GM21423 (cell line): ENCODE data around the gene CNRIP1.

Source experiments
- ATAC-seq: cut with Tn5 transposase; IDR thresholded peaks from one replicate; pipeline ENCODE4 v1.9.1; 2021; ENCODE audit warnings: mild to moderate bottlenecking, moderate library complexity; ENCODE audit not compliant: unreplicated experiment

Gene CNRIP1

GRCh38 chr2:68293024-68293423 lies 26.7 kb downstream of the CNRIP1 start:
- no peak for ATAC-seq

- ATAC-seq, result peak; percentile 51
Measured at GRCh38 chr2:68292108-68292710, 27.5 kb downstream of the CNRIP1 start.

GRCh38 chr2:68291314-68291713 lies 28.4 kb downstream of the CNRIP1 start:
- no peak for ATAC-seq

DNA sequence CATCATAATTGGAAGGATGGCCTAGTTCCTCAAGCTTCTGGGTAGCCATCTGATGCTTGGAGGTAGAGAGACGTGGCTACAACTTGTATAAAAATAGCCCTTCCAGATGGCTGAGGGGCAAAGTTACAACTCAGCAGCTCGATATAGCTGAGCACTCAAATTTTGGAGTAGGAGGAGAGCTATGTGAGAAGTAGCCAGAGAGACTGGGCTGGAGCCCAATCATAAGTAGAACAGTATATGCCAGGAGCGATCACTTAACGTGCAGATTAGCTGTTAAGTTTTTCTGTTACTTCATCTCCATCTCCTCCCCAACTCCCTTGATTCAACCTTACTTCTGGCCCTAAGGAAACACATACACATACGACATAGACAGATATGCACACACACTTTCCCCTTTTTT lies 28.8 kb downstream of the CNRIP1 start:
- no peak for ATAC-seq

- ATAC-seq, result no peak
Measured at GRCh38 chr2:68287580-68288441, 31.9 kb downstream of the CNRIP1 start.

DNA sequence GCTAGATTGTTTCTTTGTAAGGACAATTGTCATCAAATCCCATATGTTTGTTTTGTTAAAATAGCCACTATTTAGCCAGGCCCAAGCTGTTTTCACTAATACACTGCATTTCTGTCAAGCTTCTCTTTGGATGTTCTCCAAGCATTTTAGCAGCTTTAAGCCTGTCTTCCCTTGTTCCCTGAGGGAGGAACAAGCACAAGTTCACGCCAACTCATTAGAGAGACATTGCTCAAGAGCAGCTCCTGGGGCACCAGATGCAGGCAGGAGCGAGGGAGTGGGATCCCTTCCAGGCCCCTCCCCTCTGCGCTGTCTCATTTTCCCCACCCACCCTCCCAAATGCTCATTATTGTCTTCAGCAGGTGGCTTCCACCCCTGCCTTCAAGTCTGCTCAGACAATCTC lies 34.9 kb downstream of the CNRIP1 start:
- no peak for ATAC-seq

DNA sequence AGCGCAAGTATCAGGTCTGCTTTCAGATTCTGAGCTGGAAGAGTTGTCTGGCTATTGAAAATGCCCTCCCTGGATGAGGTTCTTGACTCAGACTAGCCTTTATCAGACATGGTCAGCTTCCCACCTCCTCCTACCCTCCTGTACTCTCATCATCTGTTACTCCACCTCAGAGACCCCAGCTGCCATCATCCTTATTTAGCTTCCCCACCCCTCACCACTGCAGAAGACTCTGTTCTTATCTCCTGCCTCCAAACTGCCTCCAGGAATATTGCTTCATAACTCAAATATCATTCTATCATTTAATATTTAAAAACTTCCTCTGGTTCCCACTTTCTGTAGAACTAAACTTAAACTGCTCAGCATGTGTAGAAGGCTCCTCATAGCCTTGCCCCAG lies 36.3 kb downstream of the CNRIP1 start:
- ATAC-seq, result no peak

DNA sequence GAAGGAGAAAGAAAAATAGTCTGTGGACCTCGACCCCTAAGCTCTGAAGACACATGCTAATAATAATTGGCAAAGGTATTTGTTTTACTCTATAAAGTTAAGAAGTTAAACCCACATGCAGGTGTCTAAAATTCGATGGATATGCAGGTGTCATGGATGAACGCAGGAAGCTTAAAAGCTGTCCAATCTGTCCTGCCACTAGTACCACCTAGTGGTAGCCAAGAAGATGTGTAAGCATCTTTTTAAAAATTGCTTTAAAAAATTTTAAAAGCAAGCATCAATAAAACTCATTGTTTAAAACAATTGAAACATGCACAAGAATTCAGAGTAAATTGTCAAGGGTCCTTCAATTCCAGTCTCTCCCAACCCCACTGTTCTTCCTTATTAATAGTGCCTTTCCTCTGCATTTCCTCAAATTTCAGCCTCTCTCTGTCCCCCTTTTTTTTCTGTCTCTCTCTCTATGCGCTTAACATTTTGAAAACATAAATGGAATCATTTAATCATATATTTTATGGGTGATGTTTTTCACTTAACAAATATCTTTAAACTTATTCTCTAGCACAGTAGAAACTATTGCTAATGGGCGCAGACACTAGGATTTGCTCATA lies 36.8 kb downstream of the CNRIP1 start:
- ATAC-seq, result peak; percentile 53

DNA sequence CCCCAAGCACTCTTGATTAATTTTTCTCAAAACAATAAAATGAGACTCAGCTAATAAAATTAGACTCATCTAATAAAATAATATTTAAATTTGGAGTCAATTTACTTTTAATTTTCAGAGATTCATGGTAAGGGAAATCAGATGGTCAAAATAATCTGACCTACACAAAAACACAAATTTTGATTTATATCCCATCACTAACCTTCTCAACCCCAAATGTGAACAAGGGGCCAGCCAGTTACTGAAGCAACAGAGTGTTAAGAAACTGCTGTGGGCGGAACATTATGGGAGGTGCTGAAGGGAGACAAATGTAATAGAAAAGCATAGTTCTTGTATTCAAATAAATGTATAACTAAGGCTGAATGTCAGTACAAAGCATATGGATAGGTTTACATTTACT lies 39.0 kb downstream of the CNRIP1 start:
- no peak for ATAC-seq

GRCh38 chr2:68280348-68280747 lies 39.4 kb downstream of the CNRIP1 start:
- no peak for ATAC-seq

GRCh38 chr2:68279691-68280090 lies 40.1 kb downstream of the CNRIP1 start:
- no peak for ATAC-seq

DNA sequence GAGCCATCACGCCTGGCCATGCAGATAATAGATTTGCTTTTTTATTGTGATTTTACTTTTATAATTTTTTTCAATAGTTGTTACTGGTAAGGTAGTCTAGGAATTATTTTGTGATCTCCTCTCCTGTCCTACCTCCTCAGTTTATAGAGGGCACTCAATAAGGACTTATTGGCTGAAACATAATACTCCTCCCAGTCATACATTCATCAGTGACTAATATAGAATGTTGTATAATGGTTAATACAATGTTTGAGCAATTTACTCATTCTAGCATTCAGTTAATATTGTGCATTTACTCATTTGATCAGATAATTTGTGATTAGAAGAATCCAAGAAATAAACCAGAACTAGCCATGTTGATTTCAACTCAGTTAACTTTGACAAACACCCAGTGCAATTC lies 41.6 kb downstream of the CNRIP1 start:
- no peak for ATAC-seq

- no peak for ATAC-seq
Measured at GRCh38 chr2:68274022-68274421, 45.7 kb downstream of the CNRIP1 start.

DNA sequence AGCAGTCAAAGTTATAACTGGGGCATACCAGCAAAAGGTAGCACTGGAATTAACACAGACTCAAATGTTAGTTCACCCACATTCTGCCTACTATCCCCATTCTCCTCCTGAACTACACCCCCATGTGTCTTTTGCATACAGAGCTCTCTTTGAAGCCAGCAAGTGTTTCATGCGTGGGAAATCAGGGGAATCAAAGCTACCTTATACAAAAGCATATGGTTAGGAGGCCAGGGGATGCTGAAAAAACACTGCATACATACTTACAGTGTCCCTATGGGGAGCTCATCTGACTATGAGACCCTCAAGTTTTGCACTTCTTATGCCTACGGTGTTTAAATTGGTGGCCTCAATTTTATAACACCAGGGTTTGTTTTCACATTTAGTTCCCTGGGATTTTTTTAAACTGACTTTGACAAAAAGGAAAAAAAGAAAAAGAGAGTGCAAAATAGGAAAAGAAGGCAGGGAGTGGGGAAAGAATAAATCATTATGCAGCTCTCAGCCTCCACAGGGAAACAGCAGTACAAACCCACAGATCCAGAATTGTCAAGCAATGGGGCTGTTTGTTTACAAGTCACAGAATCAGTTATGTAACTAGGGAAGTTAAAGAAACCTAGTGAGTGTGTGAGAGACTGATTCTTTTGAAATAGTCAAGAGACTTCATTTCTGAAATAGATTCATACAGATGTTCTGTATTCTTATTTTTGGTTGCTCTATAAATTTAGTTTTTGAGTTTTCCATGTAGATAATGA lies 47.3 kb downstream of the CNRIP1 start:
- no peak for ATAC-seq

DNA sequence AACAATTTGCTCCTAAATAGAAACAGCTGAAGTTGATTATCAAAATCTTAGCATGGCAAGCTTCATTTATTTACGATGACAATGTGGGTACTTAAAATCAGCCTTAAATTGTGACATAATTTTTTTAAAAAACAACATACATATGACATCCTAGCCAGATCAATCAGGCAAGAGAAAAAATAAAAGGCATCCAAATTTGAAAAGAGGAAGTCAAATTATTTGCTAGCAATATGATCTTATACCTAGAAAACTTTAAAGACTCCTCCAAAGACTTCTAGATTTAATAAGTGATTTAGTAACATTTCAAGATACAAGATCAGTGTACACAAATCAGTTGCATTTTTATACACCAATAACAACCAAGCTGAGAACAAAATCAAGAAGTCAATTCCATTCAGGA lies 53.1 kb downstream of the CNRIP1 start:
- ATAC-seq, result no peak

- ATAC-seq, result no peak
Measured at GRCh38 chr2:68263632-68264031, 56.1 kb downstream of the CNRIP1 start.

DNA sequence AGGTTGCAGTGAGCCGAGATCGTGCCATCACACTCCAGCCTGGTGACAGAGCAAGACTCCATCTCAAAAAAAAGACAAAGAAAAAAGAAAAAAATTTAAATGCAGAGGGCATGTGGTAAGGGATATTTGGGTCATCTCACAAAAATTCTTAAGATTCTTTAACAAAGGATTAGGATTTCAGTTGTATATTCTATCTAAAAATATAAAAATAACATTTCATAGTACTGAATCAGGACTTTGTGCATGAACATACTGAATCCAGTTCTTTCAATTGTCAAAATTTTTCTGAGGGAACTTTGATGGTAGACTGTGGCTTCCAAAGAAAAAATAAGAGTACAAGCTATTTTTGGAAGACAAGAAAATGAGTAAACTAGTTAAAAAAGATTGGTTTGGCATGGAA lies 60.9 kb downstream of the CNRIP1 start:
- ATAC-seq, result no peak

GRCh38 chr2:68256093-68256450 lies 63.7 kb downstream of the CNRIP1 start:
- no peak for ATAC-seq

GRCh38 chr2:68253219-68254068 lies 66.3 kb downstream of the CNRIP1 start:
- no peak for ATAC-seq

DNA sequence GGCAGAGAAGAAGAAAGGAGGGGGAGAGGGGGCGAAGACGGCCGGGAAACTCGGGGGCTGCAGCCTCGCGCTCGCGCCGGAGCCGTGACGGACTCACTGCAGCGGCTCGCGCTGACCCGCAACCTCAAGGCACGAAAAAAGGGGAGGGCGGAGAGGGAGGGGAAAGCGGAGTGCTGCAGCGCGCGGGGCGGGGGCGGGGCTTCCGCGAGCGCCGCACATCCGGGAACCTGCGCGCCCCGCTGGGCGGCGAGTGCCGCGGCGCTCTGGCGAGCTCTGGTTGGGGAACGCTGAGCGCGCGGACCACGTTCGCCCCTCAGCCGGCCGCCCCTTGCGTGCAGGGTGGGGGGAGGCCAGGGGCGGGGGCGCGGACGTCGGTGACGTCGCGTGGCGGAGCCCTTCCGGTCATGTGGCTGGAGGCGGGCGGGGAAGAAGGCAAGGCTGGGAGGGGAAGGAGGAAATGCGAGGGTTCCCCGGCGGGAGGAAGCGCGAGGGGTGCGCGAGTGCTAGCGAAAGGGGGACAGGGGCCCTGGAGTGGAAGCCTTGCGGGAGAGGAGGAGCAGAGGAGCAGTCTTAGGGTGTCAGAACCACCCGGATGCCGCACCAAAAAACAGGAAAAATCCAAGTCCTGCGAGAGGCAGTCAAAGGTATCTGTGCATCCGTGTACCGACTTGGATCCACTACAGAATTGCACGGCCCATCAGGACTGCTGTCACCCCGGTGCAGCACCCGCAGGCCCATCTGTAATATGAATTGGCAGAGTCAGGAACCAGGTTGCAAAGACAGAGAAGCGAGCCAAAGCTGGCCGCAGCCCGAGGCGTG lies 67.1 kb downstream of the CNRIP1 start, which contains the start of gene PPP3R1:
PPP3R1 (minus strand) TSS at position 133 of the 819 bp plus-strand sequence. CDS start 405 bp downstream, outside the sequence.
- ATAC-seq, result peak; percentile 79
